Epithelial cell of proximal tubule (primary cell): ENCODE measurements around the gene ZNF407. TPM values are rescaled to one million over a fixed set of nuclear protein-coding genes. Genes with fewer than 3 reads are reported as not detected.

ENCODE experiments used
- DNase-seq: peaks from one replicate; pipeline ENCODE4 v3.0.0-alpha.2; 2011; ENCODE audit warnings: low read depth
- H3K4me3 ChIP-seq: 2 replicates; pipeline ENCODE4 v1.5.1; 2011; ENCODE audit warnings: low read depth, mild to moderate bottlenecking, low read length
- total RNA-seq: library from RNA; depleted of rRNA; stranded (reverse); fragments of >200 nt; gene quantifications from 2 replicates; pipeline ENCODE4 v1.2.3, GENCODE V29; 2015
- TF ChIP-seq, protein P1 (sequence below): conservative IDR thresholded peaks from 2 replicates; pipeline ENCODE4 v1.5.1; 2012; ENCODE audit warnings: low read depth, mild to moderate bottlenecking, low read length

ZNF407 gene
- total RNA-seq, 1 donor from 2014 or later, result 3.0 TPM

DNA sequence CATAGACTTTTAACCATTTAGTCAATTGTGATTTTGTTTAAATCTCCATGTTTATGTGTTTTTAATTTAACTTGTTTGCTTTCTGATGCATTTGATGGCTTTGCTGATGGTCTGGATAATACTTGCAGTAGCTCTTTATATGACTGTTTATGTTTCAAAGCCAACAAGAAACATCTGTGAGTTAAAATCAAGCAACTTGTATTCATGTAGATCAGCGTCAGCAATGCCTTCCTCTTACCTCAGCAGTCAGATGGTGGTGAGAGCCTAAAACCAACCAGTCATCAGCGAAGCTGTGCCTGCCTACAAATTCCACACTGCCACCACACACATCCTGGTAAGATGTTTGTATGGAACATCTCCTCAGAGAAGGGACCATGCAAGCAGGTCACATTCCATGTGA is 379.4 kb downstream of the ZNF407 start:
- TF ChIP-seq, protein P1, sequence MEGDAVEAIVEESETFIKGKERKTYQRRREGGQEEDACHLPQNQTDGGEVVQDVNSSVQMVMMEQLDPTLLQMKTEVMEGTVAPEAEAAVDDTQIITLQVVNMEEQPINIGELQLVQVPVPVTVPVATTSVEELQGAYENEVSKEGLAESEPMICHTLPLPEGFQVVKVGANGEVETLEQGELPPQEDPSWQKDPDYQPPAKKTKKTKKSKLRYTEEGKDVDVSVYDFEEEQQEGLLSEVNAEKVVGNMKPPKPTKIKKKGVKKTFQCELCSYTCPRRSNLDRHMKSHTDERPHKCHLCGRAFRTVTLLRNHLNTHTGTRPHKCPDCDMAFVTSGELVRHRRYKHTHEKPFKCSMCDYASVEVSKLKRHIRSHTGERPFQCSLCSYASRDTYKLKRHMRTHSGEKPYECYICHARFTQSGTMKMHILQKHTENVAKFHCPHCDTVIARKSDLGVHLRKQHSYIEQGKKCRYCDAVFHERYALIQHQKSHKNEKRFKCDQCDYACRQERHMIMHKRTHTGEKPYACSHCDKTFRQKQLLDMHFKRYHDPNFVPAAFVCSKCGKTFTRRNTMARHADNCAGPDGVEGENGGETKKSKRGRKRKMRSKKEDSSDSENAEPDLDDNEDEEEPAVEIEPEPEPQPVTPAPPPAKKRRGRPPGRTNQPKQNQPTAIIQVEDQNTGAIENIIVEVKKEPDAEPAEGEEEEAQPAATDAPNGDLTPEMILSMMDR, result no peak
- DNase-seq, result no peak
- H3K4me3 ChIP-seq, result no peak overlapping the region

DNA sequence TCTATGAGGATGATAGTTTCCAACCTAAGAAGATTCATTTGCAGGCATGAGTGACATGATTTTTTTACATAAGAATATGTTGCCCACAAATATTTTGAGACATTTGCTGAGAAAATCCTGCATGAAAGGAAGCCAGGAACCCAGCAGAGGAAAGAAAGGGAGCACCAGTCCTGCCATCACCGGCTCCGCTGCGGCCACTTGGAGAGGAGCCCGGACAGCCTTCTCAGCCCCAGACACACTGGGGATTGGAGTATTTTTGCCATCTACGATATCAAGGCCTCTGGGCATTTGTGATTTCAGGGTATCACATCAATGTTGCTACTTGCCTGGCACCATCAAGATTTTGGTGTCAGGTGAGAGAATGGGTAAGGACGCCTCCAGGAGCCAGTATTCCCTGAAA is 383.0 kb downstream of the ZNF407 start:
- TF ChIP-seq, protein P1, result no peak
- DNase-seq, result no peak

DNA sequence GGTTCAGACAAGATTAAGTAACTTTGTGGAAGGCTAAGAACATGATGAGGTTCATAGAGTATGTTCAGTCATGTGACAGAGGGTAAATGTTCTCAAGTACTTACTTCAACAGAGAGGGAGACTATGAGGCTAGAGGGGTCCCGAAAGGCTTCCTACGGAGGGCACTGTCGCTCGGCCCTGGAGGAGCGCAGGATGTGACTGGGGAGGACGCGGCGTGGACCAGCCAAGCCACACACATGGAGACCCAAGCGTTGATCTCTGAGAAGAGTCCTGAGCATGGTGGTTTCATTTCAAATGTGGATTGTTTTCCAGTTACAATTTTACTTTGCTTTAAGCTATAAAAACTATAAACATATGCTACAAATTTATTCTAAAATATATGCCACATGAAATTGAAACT is 383.8 kb downstream of the ZNF407 start:
- TF ChIP-seq, protein P1, result no peak
- DNase-seq, result no peak
- no peak overlapping the region for H3K4me3 ChIP-seq

More for the DNA sequence above, 383.0 kb downstream of the ZNF407 start:
- H3K4me3 ChIP-seq, result no peak overlapping the region

DNA sequence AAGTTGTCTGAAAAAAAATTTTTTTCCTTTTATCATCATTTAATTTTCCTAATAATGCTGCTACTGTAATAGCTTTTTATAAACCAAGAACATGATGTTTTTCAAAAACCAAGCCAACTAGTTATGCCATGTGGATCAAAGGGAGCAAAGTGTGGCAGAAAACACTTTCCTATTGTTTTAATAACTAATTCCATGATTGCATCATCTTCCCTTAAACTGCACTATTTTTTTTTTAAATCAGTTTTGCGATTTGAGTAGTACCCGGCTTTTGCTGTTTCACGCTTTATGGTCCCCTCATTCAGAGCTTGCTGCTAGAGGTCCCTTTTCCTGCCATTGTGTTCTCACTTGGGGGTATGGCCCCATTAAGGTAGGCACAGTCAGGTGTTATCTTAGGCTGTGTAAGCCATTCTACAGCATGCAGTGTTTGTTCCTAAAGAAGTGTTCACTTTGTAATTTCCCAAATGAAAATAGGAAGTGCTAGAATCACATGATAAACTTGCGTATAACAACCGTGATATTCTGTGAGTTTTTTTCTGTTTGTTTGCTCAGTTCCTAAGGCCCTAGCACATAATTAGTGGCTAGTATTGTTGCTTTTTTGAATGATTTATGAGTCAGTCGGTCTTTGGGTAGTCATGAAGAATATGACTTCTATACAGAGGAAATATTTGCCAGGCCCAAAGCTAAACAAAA is 385.4 kb downstream of the ZNF407 start:
- no peak overlapping the region for H3K4me3 ChIP-seq
- DNase-seq, result no peak
- TF ChIP-seq, protein P1, result no peak

DNA sequence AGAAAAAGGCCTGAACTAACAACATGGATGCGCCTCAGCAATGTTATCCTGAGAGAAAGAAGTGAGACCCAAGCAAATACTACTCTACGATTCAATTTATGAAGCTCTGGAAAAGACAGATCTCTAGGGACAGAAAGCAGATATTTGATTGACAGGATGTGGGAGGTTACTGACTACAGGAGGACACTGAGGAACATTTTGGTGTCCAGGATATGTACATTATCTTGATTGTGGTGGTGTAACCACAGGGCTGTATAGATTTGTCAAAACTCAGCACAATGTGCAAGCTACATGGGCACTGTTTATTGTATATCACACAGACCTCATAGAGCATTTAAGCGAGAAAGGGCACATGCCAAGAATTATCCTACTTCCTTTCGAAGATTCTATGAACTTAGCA is 391.5 kb downstream of the ZNF407 start:
- no peak for DNase-seq
- TF ChIP-seq, protein P1, result no peak
- no peak overlapping the region for H3K4me3 ChIP-seq

GRCh38 chr18:74990563-74991081 is 393.0 kb downstream of the ZNF407 start:
- H3K4me3 ChIP-seq, result no peak overlapping the region
- TF ChIP-seq, protein P1, result no peak
- DNase-seq, result no peak
